ENCODE data around the gene NPIPB6. TPM values are rescaled to one million over a fixed set of nuclear protein-coding genes. Genes with fewer than 3 reads are reported as not detected.

Gene NPIPB6
- total and polyA plus RNA-seq, 3 experiments from 2014 or later: 0.28 to 1.1 TPM; not detected in 1

GRCh38 chr16:28294201-28294600 is 69.1 kb downstream of the NPIPB6 start:
- Histone ChIP-seq H3K27ac (ENCODE audit: low read depth, low read length) (no peak overlapping the region), H3K9me3 (ENCODE audit: low read length) (no peaks in the 10 kb centered on the region), H3K36me3 (ENCODE audit: insufficient read depth, low read length) (no peaks in the 10 kb centered on the region), H3K4me3 (ENCODE audit: low read length) (peak overlapping the region; percentile 90), H3K4me1 (ENCODE audit: insufficient read depth, low read length) (peaks cover 77% of the 10 kb centered on the region), H3K27me3 (ENCODE audit: insufficient read depth, low read length, poor library complexity, severe bottlenecking) (no peaks in the 10 kb centered on the region)
- Mint-ChIP-seq H3K27ac (peak overlapping the region; percentile 68 to 91 (median 83)), H3K9me3 (no peaks in the 10 kb centered on the region), H3K36me3 (peaks cover 0 to 11% (median 2%) of the 10 kb centered on the region in 3 donors), H3K4me3 (peak overlapping the region; percentile 87 to 98 (median 91)), H3K27me3 (no peaks in the 10 kb centered on the region), H3K4me1 (peaks cover 62 to 75% (median 75%) of the 10 kb centered on the region in 3 donors)
- DNase-seq: no peak
- ChIA-PET POLR2A (interaction anchor here (1.0 to 3.4 kb wide), 3 partner anchors 12 to 20 kb away, joined by 4 to 24 read pairs (median 4); no protein-coding TSS in a partner anchor), CTCF (interaction anchor here (0.7 to 5.6 kb wide), 4 partner anchors 16 to 23 kb away, joined by 3 to 39 read pairs (median 9); no protein-coding TSS in a partner anchor)

DNA sequence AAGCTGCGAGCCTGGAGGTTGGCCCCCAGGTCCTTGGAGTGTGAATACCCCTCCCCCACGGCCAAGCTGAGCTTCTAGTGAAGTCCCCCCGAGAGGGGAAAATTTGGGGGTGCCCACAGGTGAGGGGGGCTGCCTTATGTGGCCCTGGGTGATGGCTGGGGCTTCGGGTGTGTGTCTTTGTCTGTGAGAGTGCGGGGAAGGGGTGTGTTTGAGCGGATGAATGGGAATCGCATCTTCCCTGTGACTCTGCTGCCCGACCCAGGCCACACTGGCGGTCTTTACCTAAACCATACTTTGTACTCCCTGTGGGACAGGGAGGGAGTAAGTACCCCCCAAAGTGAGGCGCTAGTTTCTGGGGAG is 69.7 kb downstream of the NPIPB6 start:
- Mint-ChIP-seq H3K27ac (peak overlapping the region; percentile 36 to 91 (median 83)), H3K36me3 (peaks cover 0 to 11% (median 2%) of the 10 kb centered on the region in 3 donors), H3K9me3 (no peaks in the 10 kb centered on the region), H3K4me3 (peak overlapping the region; percentile 87 to 98 (median 91)), H3K27me3 (no peaks in the 10 kb centered on the region), H3K4me1 (peaks cover 66 to 77% (median 75%) of the 10 kb centered on the region in 3 donors)
- ChIA-PET CTCF (interaction anchor here (0.7 to 5.6 kb wide), 3 partner anchors 16 to 23 kb away, joined by 3 to 39 read pairs (median 9); no protein-coding TSS in a partner anchor), POLR2A (interaction anchor here (0.9 to 3.4 kb wide), 5 partner anchors 10 to 20 kb away, joined by 3 to 24 read pairs (median 4); no protein-coding TSS in a partner anchor)
- no peaks in the 10 kb centered on the region for H3K36me3 ChIP-seq (ENCODE audit: insufficient read depth, low read length)
- H3K27me3 ChIP-seq (ENCODE audit: insufficient read depth, low read length, poor library complexity, severe bottlenecking): no peaks in the 10 kb centered on the region
- H3K27ac ChIP-seq (ENCODE audit: low read depth, low read length): peak overlapping the region; percentile 64
- no peaks in the 10 kb centered on the region for H3K9me3 ChIP-seq (ENCODE audit: low read length)
- peaks cover 77% of the 10 kb centered on the region for H3K4me1 ChIP-seq (ENCODE audit: insufficient read depth, low read length)
- H3K4me3 ChIP-seq (ENCODE audit: low read length): peak overlapping the region; percentile 90
- DNase-seq: no peak

DNA sequence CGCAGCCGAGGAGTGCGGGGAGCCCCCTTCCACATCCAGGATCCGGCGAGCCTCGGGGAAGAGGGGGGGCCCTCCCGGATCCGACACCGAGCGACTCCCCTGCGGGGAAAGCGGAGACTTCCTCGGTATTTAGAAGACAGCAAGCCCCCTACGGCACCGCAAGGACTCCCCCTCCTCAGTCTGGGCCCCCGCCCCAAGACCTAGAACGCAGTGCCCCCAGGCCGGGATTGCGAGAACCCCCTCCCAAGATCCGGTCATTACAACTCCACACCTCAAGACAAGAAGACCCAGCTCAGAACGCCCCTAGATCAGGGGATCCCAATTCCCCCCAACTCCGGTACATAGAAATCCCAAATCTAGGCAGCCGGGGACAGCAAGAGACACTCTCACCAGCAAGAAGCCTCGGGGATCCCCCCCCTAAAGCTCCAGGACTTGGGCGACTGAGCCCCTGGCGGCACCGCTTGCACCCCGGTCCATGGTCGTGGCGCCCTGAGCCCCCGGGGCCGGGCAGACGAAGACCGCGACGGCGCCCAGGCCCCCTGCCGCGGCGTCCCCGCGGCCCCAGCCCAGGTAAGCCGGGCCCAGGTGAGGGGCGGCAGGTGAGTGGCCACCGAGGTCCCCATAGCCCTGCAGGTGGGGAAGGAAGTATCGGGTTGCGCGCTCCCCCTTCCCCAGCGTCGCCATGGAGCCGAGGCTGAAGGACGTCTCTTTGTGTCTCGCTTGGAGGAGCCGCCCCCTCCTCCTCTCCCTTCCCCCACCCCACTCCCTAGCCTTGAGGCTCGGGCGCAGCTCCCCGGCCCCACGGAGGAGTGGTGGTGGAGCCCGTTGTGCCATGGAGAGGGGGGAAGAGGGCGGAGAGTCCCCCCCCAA is 70.3 kb downstream of the NPIPB6 start:
- Mint-ChIP-seq H3K36me3 (peaks cover 0 to 9% (median 2%) of the 10 kb centered on the region in 3 donors), H3K27me3 (no peaks in the 10 kb centered on the region), H3K4me3 (peak overlapping the region; percentile 91 to 98 (median 96)), H3K4me1 (peaks cover 66 to 77% (median 75%) of the 10 kb centered on the region in 3 donors), H3K27ac (peak overlapping the region; percentile 82 to 97 (median 94)), H3K9me3 (no peaks in the 10 kb centered on the region)
- Histone ChIP-seq H3K4me3 (ENCODE audit: low read length) (peak overlapping the region; percentile 90), H3K27me3 (ENCODE audit: insufficient read depth, low read length, poor library complexity, severe bottlenecking) (no peaks in the 10 kb centered on the region), H3K9me3 (ENCODE audit: low read length) (no peaks in the 10 kb centered on the region), H3K27ac (ENCODE audit: low read depth, low read length) (peak overlapping the region; percentile 64), H3K4me1 (ENCODE audit: insufficient read depth, low read length) (peaks cover 77% of the 10 kb centered on the region), H3K36me3 (ENCODE audit: insufficient read depth, low read length) (no peaks in the 10 kb centered on the region)
- ChIA-PET POLR2A (interaction anchor here (0.6 to 3.4 kb wide), 6 partner anchors 11 to 21 kb away, joined by 3 to 24 read pairs (median 5); no protein-coding TSS in a partner anchor), CTCF (interaction anchor here (0.6 to 5.6 kb wide), 5 partner anchors 11 to 82 kb away, joined by 3 to 39 read pairs (median 8); no protein-coding TSS in a partner anchor)
- peak in 3 of 5 donors; percentile 6 to 59 (median 48) for DNase-seq

Other genes with a start within 250 kb of the NPIPB6 start
- 100 to 1,000 TPM; 228 to 234 TPM for gene XPO6, start 151.5 kb downstream of the NPIPB6 start, total RNA-seq
- 96.8 TPM for gene XPO6, start 151.5 kb downstream of the NPIPB6 start, polyA plus RNA-seq
- gene SBK1, start 71.0 kb downstream of the NPIPB6 start, total RNA-seq: 1 to 10 TPM; 3.9 to 4.1 TPM
- gene SBK1, start 71.0 kb downstream of the NPIPB6 start, polyA plus RNA-seq: 20.3 TPM
- gene EIF3CL, start 40.3 kb upstream of the NPIPB6 start, total RNA-seq: 10 to 100 TPM; 55.0 to 66.5 TPM
- 30.8 TPM for gene EIF3CL, start 40.3 kb upstream of the NPIPB6 start, polyA plus RNA-seq
- not detected for gene NPIPB7, start 108.8 kb upstream of the NPIPB6 start, total RNA-seq
- not detected for gene NPIPB7, start 108.8 kb upstream of the NPIPB6 start, polyA plus RNA-seq
- 10 to 100 TPM; 32.5 to 38.2 TPM for gene CLN3, start 128.6 kb upstream of the NPIPB6 start, total RNA-seq
- 36.1 TPM for gene CLN3, start 128.6 kb upstream of the NPIPB6 start, polyA plus RNA-seq
- gene APOBR, start 131.1 kb upstream of the NPIPB6 start, total RNA-seq: 1 to 10 TPM; 7.7 to 8.0 TPM
- gene APOBR, start 131.1 kb upstream of the NPIPB6 start, polyA plus RNA-seq: 4.9 TPM
- not detected for gene IL27, start 143.3 kb upstream of the NPIPB6 start, total RNA-seq
- gene IL27, start 143.3 kb upstream of the NPIPB6 start, polyA plus RNA-seq: not detected
- not detected for gene NUPR1, start 175.5 kb upstream of the NPIPB6 start, total RNA-seq
- not detected for gene NUPR1, start 175.5 kb upstream of the NPIPB6 start, polyA plus RNA-seq
- gene SGF29, start 190.4 kb upstream of the NPIPB6 start, total RNA-seq: 10 to 100 TPM; 37.9 to 39.8 TPM
- 56.9 TPM for gene SGF29, start 190.4 kb upstream of the NPIPB6 start, polyA plus RNA-seq
- gene SULT1A2, start 233.5 kb upstream of the NPIPB6 start, total RNA-seq: under 1 TPM; 0.29 to 0.46 TPM
- not detected for gene SULT1A2, start 233.5 kb upstream of the NPIPB6 start, polyA plus RNA-seq
- gene SULT1A1, start 246.5 kb upstream of the NPIPB6 start, total RNA-seq: 1 to 10 TPM; 5.9 to 7.4 TPM
- 7.3 TPM for gene SULT1A1, start 246.5 kb upstream of the NPIPB6 start, polyA plus RNA-seq

Data from CD8-positive, alpha-beta memory T cell (primary cell).